Measurements from ENCODE around the gene NACA2. TPM values are rescaled to one million over a fixed set of nuclear protein-coding genes. Genes with fewer than 3 reads are reported as not detected.

Gene NACA2
- total and polyA plus RNA-seq, 11 donors: 0.11 TPM; not detected in 10

DNA sequence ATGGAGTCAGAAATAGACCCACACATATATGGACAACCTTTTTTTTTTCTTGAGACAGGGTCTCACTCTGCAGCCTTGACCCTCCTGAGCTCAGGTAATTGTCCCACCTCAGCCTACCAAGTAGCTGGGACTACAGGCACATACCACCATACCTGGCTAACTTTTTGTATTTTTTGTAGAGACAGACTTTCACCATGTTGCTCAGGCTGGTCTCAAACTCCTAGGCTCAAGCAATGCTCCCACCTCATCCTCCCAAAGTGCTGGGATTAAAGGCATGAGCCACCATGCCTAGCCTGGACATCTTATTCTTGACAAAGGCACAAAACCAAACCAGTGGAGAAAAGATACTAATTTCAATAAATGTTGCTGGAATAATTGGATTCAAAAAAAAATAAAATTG lies 14.7 kb upstream of the NACA2 start:
- intact Hi-C loops (cut with DNase I): no loop called here
- peaks cover 0 to 3% (median 0%) of the 10 kb centered on the region in 12 donors for H3K9me3 ChIP-seq
- ATAC-seq: no peak
- H3K36me3 ChIP-seq: no peaks in the 10 kb centered on the region
- no peak for DNase-seq
- no peak overlapping the region for H3K27ac ChIP-seq
- no peaks in the 10 kb centered on the region for H3K4me1 ChIP-seq
- no peaks in the 10 kb centered on the region for H3K27me3 ChIP-seq
- no peak overlapping the region for H3K4me3 ChIP-seq
- TF ChIP-seq POLR2A (IDR thresholded peaks at IDR 0.05): no peak
- TF ChIP-seq, protein P1, sequence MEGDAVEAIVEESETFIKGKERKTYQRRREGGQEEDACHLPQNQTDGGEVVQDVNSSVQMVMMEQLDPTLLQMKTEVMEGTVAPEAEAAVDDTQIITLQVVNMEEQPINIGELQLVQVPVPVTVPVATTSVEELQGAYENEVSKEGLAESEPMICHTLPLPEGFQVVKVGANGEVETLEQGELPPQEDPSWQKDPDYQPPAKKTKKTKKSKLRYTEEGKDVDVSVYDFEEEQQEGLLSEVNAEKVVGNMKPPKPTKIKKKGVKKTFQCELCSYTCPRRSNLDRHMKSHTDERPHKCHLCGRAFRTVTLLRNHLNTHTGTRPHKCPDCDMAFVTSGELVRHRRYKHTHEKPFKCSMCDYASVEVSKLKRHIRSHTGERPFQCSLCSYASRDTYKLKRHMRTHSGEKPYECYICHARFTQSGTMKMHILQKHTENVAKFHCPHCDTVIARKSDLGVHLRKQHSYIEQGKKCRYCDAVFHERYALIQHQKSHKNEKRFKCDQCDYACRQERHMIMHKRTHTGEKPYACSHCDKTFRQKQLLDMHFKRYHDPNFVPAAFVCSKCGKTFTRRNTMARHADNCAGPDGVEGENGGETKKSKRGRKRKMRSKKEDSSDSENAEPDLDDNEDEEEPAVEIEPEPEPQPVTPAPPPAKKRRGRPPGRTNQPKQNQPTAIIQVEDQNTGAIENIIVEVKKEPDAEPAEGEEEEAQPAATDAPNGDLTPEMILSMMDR (IDR thresholded peaks at IDR 0.05): no peak

DNA sequence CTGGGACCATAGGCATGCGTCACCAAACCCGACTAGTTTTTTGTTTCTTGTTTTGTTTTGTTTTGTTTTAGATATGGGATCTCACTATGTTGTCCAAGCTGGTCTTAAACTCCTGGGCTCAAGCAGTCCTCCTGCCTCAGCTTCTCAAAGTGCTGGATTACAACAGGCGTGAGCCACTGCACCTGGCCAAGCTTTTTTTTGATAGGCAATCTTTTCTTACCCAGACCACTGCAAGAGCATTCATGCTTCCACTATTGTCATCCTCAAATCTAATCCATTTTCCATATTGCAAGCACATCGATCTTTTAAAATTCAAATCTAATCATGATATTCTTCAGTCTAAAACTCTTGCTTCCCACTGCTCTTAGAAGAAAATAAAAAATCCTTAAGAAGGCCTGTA lies 10.3 kb upstream of the NACA2 start:
- H3K36me3 ChIP-seq: no peaks in the 10 kb centered on the region
- H3K27ac ChIP-seq: no peak overlapping the region
- DNase-seq: no peak
- H3K4me1 ChIP-seq: no peaks in the 10 kb centered on the region
- TF ChIP-seq, protein P1 (IDR thresholded peaks at IDR 0.05): no peak
- TF ChIP-seq POLR2A (IDR thresholded peaks at IDR 0.05): no peak
- no peak overlapping the region for H3K4me3 ChIP-seq
- intact Hi-C loops (cut with DNase I): no loop called here
- no peak for ATAC-seq
- WGBS, 4 donors: 68 to 93% (median 88%) methylated on average over 4 of the region's 4 CpGs
- no peaks in the 10 kb centered on the region for H3K9me3 ChIP-seq
- H3K27me3 ChIP-seq: peaks cover 0 to 24% (median 0%) of the 10 kb centered on the region in 9 donors

DNA sequence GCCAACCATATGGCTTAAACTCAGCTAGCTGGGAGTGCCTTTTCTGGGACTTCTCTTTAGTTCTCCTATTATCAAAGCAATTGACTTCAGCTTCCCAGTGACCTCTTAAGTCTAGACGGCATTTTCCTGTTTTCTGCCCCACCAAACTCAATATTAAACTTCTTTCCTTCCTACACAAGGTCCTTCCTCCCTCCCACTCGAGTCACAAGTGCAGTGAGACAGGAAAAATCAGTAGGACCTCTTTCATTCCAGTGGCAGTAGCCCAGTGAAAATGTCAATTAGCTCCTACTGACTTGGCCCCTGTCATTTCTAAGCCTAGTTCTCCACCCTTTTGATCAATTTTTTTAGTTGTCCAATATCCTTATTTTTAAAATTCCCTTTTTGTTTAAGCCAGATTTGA lies 9.6 kb upstream of the NACA2 start:
- ATAC-seq: no peak

DNA sequence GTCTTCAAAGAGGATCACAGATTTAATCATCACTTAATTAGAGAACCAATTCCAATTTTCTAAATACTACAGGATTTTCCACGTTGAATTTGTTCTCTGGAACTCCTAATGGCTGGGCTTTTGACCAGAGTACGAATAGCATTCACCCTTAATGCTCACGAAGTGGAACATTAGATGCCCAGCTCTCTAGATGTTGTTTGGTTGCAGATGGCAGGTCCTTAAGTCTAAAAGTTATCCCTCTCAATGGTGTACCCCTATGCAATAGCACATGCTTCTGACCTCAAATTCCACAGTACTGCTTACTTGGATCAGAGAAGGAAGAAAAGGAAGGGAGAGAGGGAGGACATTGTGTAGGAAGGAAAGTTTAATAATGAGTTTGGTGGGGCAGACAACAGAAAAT lies 8.6 kb upstream of the NACA2 start:
- DNase-seq (no peak), ATAC-seq (no peak)
- Histone ChIP-seq H3K27me3 (peaks cover 0 to 34% (median 2%) of the 10 kb centered on the region in 9 donors), H3K4me3 (no peak overlapping the region), H3K4me1 (no peaks in the 10 kb centered on the region), H3K27ac (no peak overlapping the region), H3K9me3 (no peaks in the 10 kb centered on the region), H3K36me3 (no peaks in the 10 kb centered on the region)
- TF ChIP-seq POLR2A (IDR thresholded peaks at IDR 0.05): no peak
- TF ChIP-seq, protein P1 (IDR thresholded peaks at IDR 0.05): no peak
- WGBS, 4 donors: 72 to 79% (median 76%) methylated on average over 3 of the region's 3 CpGs
- intact Hi-C loops (cut with DNase I): no loop called here

More for the DNA sequence above, 9.6 kb upstream of the NACA2 start:
- H3K27ac ChIP-seq: no peak overlapping the region
- H3K4me1 ChIP-seq: no peaks in the 10 kb centered on the region
- intact Hi-C loops (cut with DNase I): no loop called here
- no peak for DNase-seq
- WGBS, 4 donors: 20 to 39% (median 27%) methylated on average over 2 of the region's 2 CpGs
- H3K36me3 ChIP-seq: no peaks in the 10 kb centered on the region
- no peaks in the 10 kb centered on the region for H3K9me3 ChIP-seq
- TF ChIP-seq, protein P1 (IDR thresholded peaks at IDR 0.05): no peak
- TF ChIP-seq POLR2A (IDR thresholded peaks at IDR 0.05): no peak
- H3K4me3 ChIP-seq: no peak overlapping the region
- H3K27me3 ChIP-seq: peaks cover 0 to 29% (median 0%) of the 10 kb centered on the region in 9 donors
